Mucosa of descending colon (tissue), 3 donors: ENCODE data around the gene HIP1R. TPM values are rescaled to one million over a fixed set of nuclear protein-coding genes. Genes with fewer than 3 reads are reported as not detected.

ENCODE experiments used
- ATAC-seq: fragments of 200-7000 bp; cut with Tn5 transposase; one replicate; pipeline ENCODE4 v1.9.1; 2020; ENCODE audit warnings: mild to moderate bottlenecking, moderate library complexity
- DNase-seq, 3 donors: peaks; one replicate each; pipeline ENCODE4 v3.0.0-alpha.2; 2020
- H3K36me3 ChIP-seq: fragments of 200-600 bp; one replicate; pipeline ENCODE4 v1.8.0; 2021; ENCODE audit warnings: low read depth, mild to moderate bottlenecking
- H3K4me1 ChIP-seq: fragments of 200-600 bp; one replicate; pipeline ENCODE4 v1.8.0; 2021; ENCODE audit warnings: low read depth, mild to moderate bottlenecking
- H3K4me3 ChIP-seq: fragments of 200-600 bp; one replicate; pipeline ENCODE4 v1.8.0; 2021; ENCODE audit warnings: mild to moderate bottlenecking
- H3K9me3 ChIP-seq: fragments of 200-600 bp; one replicate; pipeline ENCODE4 v1.8.0; 2021; ENCODE audit warnings: mild to moderate bottlenecking
- CTCF ChIP-seq: fragments of 200-600 bp; IDR thresholded peaks from one replicate; pipeline ENCODE4 v1.8.0; 2022; ENCODE audit warnings: antibody characterized with exemption, mild to moderate bottlenecking
- intact Hi-C, 2 donors: fragments of 100-400 bp; cut with DNase I in 1 of 2; cut with micrococcal nuclease in 1 of 2; formaldehyde crosslinking; loops; one replicate each; pipeline versions ENCODE4 v1.11.0 to v1.11.1; 2022; cut with DNase I, micrococcal nuclease
- total RNA-seq, 3 donors: library from RNA; stranded (reverse); fragmentation: NEBNext Ultra II Directional in 2 of 3; extraction: Animal tissue kit (Norgen Biotek cat#: 25700) in 2 of 3; gene quantifications; one replicate each; pipeline versions ENCODE4 v1.2.1 to v1.2.4, GENCODE V29; 2021 to 2023
- donor health status: DM: no; HTN: no; CAD: no; lungs with moderate emphysema.
- donor health status: DM: no; HTN: no; CAD: no.
- donor health status: DM: no; HTN: yes; CAD: no.

HIP1R gene
- total RNA-seq, 3 donors from 2014 or later = 37.8 to 76.5 (median 73.1) TPM

- intact Hi-C loops = no loop called here
- no peaks in the 10 kb centered on the region for H3K36me3 ChIP-seq
- H3K4me1 ChIP-seq = peaks cover 3% of the 10 kb centered on the region
- TF ChIP-seq CTCF = no peak
- ATAC-seq (no peak), DNase-seq (no peak)
- H3K4me3 ChIP-seq = no peak overlapping the region
- no peaks in the 10 kb centered on the region for H3K9me3 ChIP-seq
Observed at GRCh38 chr12:122823429-122823828, 11.8 kb upstream of the HIP1R start.

- Histone ChIP-seq H3K4me3 (no peak overlapping the region), H3K4me1 (peaks cover 3% of the 10 kb centered on the region), H3K36me3 (no peaks in the 10 kb centered on the region), H3K9me3 (no peaks in the 10 kb centered on the region)
- DNase-seq = peak in 1 of 3 donors; percentile 49
- intact Hi-C loops = no loop called here
- no peak for TF ChIP-seq CTCF
- ATAC-seq = peak; percentile 60
Observed at GRCh38 chr12:122825773-122826724, 9.2 kb upstream of the HIP1R start.

- Histone ChIP-seq H3K9me3 (no peaks in the 10 kb centered on the region), H3K4me3 (no peak overlapping the region), H3K4me1 (peaks cover 3% of the 10 kb centered on the region), H3K36me3 (no peaks in the 10 kb centered on the region)
- ATAC-seq (no peak), DNase-seq (no peak)
- no peak for TF ChIP-seq CTCF
- intact Hi-C loops = no loop called here
Observed at GRCh38 chr12:122827258-122827657, 8.0 kb upstream of the HIP1R start.

GRCh38 chr12:122830517-122831214 is 4.6 kb upstream of the HIP1R start:
- Histone ChIP-seq H3K4me3 (no peak overlapping the region), H3K4me1 (peaks cover 13% of the 10 kb centered on the region), H3K9me3 (no peaks in the 10 kb centered on the region), H3K36me3 (no peaks in the 10 kb centered on the region)
- DNase-seq (peak in 1 of 3 donors; percentile 41), ATAC-seq (peak; percentile 74)
- no peak for TF ChIP-seq CTCF
- intact Hi-C loops = no loop called here

GRCh38 chr12:122834104-122834920 is 945 bp upstream of the HIP1R start:
- peaks cover 38% of the 10 kb centered on the region for H3K4me1 ChIP-seq
- no peaks in the 10 kb centered on the region for H3K9me3 ChIP-seq
- H3K36me3 ChIP-seq = no peaks in the 10 kb centered on the region
- intact Hi-C loops = no loop called here
- TF ChIP-seq CTCF = no peak
- no peak overlapping the region for H3K4me3 ChIP-seq
- DNase-seq (peak; percentile 67 to 75 (median 70)), ATAC-seq (peak; percentile 30)
